ENCODE data around the gene MAML2. TPM values are rescaled to one million over a fixed set of nuclear protein-coding genes. Genes with fewer than 3 reads are reported as not detected.

Gene MAML2
- total and polyA plus RNA-seq, 2 of the 8 experiments (the other 6 are each of a cell fraction or from before 2014, with no cell fraction given) = 3.8 to 6.6 TPM

- TF ChIP-seq TCF12 (IDR thresholded peaks at IDR 0.05; ENCODE audit: low read depth, low read length) = no peak
- no peak for TF ChIP-seq CTBP2 (IDR thresholded peaks at IDR 0.05; ENCODE audit: borderline replicate concordance, insufficient read depth, insufficient read length, low read length)
These were observed 70.3 kb downstream of the MAML2 start (continued) for GRCh38 chr11:96272529-96273222.
